Stimulated activated CD4-positive, alpha-beta T cell treated with anti-CD3 and anti-CD28 coated beads, TNF-alpha, amount 100 ng/mL, for 48 hours (primary cell): Measurements from ENCODE around the gene CENPM.
"Not testable (repeated sequence)": the region's sequence is repeated elsewhere in the genome, so short reads cannot be mapped to it uniquely, and the experiment has no call there.

Experiments
- DNase-seq, 3 donors: peaks; one replicate each; pipeline ENCODE4 v3.0.0-alpha.2; 2020; ENCODE audit warnings: low read depth in 3 of 3

CENPM gene

GRCh38 chr22:41966607-41967240 lies 19.8 kb upstream of the CENPM start:
- no peak for DNase-seq

DNA sequence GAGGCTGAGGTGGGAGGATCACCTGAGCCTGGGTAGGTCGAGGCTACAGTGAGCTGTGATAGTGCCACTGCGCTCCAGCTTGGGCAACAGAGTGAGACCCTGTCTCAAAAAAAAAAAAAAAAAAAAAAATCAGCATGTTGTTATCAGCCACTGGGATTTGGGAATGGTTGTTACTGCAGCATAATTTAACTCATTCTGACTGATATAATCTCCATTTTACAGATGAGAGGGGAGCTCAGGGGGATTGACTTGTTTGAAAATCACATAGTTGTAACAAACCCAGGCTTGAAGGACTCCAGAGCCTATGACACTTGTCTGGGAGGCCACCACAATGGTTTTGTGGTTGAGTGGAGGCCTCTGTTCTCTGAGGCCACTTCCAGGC lies 19.3 kb upstream of the CENPM start:
- no peak for DNase-seq

DNA sequence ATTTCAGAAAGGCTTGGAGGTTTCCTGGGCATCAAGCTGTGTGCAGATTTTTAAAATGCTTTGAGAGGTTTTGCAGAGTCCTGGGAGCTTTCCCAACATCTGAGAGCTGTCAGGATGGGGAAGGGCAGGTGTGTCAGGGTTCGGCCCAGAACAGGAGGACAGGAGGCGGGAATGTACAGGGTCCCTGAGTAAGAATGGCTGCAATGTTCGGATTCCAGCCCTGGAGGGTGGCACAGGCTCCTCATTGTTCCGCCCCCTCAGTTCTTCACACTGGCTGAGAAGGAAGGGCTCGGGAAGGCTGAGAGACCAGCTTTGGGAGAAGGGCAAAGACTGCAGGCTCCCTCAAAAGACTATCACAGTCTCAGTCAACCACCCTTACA lies 17.1 kb upstream of the CENPM start:
- no peak for DNase-seq

DNA sequence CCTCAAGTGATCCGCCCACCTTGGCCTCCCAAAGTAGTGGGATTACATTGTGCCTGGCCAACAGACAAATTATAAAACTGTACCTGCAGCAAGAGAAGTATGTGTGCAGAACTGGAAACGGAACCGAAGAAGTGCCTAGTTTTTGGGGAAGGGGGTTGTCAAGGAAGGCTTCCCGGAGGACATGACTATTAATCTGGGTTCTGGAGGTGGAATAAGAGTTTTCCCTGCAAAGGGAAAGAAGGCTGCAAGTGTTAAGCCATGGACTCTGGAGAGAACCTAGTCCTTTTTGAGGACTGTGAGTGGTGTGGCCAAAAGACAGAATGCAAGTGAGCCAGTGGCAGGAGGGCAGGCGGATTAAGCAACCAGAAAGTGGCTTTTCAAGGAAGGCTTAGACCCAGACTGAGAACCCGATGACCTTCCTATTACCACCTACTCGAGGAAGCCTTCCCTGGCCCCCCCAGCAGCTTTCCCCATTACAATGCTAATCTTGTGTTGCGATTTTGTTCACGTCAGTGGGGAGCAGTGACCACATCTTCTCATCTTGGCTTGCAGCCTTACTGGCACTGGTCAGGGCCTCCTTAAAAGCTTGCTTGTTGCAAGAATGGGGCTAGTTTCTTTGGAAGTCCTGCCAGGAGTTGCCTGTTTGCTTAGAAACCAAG lies 16.6 kb upstream of the CENPM start:
- DNase-seq = no peak

DNA sequence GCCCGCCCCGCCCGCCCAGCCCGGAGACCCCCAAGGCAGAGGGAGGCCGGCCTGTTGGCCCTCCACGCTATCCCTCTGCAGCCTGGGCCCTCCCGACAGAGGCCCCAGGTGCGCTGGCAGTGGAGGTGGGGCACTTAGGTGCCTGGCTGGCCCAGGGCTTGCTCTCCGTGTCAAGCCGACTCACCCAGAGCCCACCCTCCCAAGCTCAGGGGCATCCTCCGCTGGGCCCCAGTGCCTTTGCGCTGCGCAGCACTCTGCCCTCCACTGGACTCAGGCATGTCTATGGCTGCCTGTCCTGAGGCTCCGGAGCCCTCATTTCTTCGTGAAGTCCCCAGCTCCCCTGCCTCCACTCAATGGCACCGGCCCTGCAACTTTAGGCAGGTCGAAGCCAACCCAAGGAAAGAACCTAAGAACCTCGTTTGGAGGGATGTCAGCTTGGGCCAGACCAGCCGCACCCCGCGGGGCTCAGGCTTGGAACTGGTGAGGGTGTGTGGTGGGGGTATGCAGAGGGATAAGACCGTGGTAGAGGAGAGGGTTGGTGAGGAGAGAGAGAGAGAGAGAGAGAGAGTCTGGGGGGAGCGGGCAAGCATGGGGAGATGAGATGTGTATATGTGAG lies 11.1 kb upstream of the CENPM start:
- no peak for DNase-seq

DNA sequence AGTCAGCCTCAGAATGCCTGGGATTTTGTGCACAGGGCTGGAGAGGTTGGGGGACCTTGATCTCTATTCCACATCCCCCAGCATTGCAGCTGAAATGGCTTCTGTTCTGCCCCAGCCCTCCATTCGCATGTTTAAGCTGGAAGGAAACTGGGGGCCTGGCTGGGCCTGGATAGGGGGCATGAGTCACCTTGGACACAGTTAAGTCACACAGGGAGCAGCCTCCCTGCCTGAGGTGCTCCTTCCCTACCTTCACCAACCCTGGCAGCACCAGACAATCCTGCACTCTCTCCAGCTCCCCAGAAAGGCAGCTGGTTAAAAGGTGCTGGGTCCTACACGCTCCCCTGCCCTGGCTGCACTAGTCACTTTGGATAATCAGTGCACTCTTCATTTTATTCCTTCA lies 5.8 kb upstream of the CENPM start:
- DNase-seq = no peak

GRCh38 chr22:41951898-41952474 lies 5.0 kb upstream of the CENPM start, which contains the start of gene SMIM45:
Gene SMIM45, plus strand, starts transcription at chr22:41952150.
- DNase-seq = no peak

GRCh38 chr22:41949297-41949965 lies 2.5 kb upstream of the CENPM start:
- no peak for DNase-seq

GRCh38 chr22:41948928-41949296 lies 2.0 kb upstream of the CENPM start:
- DNase-seq = not testable (repeated sequence)

GRCh38 chr22:41948142-41948541 lies 1.2 kb upstream of the CENPM start:
- DNase-seq = no peak

DNA sequence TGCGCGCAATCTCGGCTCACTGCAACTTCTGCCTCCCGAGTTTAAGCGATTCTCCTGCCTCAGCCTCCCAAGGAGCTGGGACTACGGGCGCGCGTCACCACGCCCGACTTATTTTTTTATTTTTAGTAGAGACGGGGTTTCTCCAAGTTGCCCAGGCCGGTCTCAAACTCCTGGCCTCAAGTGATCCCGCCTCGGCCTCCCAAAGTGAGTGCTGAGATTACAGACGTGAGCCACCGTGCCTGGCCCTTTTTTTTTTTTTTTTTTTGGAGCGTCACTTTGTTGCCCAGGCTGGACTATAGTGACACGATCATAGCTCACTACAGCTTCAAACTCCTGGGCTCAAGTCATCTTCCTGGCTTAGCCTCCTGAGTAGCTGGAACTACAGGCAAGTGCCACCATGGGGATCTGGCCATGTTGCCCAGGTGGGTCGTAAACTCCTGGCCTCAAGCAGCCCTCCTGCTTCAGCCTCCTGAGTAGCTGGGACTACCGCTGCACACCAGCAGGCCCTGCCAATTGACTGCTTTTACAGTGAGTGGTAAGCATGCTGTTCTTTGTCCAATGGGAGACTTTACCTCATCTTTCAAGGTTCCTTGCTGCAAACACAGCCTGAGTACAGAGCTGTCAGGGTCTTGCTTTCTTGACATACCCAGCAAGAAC lies 600 bp upstream of the CENPM start:
- no peak for DNase-seq

DNA sequence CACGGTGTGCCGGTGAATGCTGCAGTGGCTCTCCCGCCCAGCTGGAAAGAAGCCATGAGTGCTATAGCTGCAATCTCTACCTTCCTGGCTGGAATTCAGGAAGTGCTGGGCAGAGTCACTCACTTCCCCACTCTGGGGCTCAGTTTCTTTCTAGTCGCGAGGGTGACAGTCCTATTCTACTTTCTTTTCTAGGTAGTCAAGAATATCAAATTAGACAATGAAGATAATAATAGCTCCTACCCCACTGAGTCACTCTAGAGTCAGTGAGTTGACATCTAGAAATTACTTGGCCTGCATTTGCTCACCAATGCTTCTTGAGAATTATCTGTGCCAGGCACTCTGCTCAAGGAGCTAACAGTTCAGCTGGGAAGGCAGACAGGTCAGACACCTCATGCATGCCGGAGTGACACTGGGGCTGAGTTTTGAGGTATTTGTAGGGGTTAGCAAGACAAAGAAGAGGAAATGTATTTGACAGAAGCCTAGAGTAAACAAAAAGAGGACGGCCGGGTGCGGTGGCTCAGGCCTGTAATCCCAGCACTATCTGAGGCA lies 3.2 kb downstream of the CENPM start:
- no peak for DNase-seq

- peak; percentile 68 to 72 (median 71) for DNase-seq
Observed at GRCh38 chr22:41940832-41941765, 5.9 kb downstream of the CENPM start.

DNA sequence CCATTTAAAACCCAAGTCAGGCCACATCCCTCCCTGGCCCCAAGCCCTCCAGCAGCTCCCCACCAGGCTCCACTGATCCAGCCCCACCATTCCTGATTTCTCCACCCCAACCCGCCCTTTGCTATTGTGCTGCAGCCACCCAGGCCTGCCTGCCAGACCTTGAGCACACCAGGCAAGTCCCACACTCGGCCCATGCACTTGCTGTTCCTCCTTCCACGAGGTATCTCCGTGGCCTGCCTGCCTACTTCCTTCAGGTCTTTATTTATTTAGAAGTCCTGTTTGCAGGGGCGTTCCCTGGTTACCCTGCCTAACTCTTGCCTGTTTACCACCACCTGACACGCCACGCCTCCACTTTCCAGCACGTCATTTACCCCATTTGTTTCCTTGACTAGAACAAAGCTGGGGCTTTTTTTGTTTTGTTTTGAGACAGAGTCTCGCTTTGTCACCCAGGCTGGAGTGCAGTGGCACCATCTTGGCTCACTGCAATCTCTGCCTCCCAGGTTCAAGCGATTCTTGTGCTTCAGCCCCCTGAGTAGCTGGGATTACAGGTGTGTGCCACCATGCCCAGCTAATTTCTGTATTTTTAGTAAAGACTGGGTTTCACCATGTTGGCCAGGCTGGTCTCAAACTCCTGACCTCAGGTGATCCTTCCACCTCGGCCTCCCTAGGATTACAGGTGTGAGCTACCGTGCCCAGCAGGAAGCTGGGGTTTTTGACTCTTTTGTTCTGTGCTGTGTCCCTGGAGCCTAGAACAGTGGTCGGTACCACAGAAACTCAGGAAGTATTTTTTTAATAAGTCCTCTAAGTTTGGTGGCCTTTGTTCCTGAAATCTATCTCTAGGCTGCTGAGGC lies 6.7 kb downstream of the CENPM start:
- DNase-seq = peak; percentile 90 to 95 (median 90)

DNA sequence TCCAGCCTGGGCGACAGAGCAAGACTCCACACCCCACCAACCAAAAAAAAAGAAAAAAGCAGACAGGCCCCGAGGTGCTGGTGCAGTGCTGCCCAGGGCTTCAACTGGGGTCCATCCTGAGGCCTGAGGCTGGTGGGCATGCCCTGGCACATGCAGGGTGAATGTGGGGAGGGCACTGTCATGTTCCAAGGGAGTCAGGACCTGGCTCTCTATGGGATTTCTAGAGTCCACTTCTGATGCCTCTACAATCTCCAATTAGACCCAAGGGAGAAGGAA lies 10.1 kb downstream of the CENPM start:
- DNase-seq = no peak

DNA sequence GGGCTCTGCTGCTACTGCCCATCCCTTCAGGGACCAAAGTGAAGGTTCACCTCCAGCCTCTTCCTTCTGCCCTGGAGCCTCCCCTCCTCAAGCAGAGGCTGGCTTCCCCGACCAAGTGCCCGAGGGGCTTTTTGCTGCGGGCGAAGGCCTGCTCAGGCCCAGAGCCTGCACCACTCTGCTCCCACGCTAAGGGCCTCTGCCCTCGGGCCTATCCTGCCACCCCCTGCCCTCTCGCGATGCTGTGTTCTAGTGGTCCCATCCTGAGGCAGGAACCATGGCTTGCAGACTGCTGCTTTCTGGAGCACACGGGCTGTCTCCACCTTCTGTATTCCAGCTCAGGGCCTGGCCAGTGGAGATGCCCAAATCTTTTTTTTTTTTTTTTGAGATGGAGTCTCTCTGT lies 11.4 kb downstream of the CENPM start:
- DNase-seq = no peak

DNA sequence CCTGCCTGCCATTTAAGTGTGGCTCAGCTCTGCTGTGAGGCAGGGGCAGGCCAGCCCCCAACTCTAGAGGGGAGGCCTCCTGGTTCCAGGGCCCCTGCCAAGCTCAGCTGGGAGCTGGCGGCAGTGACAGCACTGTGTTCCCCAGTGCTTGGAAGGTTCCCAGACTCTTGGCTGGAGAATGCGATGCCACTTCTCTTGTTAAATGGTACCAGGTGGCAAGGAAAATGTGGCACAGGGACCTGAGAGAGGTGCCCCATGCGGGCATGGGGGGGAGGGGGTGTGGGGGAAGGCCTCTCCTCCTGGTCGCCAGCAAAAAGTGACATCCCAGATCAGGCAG lies 12.0 kb downstream of the CENPM start:
- no peak for DNase-seq

GRCh38 chr22:41934284-41935014 lies 12.5 kb downstream of the CENPM start:
- DNase-seq = no peak
